Measurements from ENCODE around the gene OGDH. TPM values are rescaled to one million over a fixed set of nuclear protein-coding genes. Genes with fewer than 3 reads are reported as not detected.

The OGDH gene
- total RNA-seq, 6 experiments from 2014 or later: 77.8 to 88.2 (median 80.2) TPM

- H3K36me3 Mint-ChIP-seq (ENCODE audit: low read depth): peaks cover 13% of the 10 kb centered on the region
- no peaks in the 10 kb centered on the region for H3K9me3 Mint-ChIP-seq
- no peaks in the 10 kb centered on the region; the same call in 1 of the 2 replicates for H3K27me3 Mint-ChIP-seq (ENCODE audit: insufficient read depth)
- no peak overlapping the region for H3K4me3 Mint-ChIP-seq
- no peak overlapping the region for H3K27ac Mint-ChIP-seq
- peaks cover 71% of the 10 kb centered on the region for H3K4me1 Mint-ChIP-seq (ENCODE audit: low read depth)
- no peak for TF ChIP-seq CTCF (IDR thresholded peaks at IDR 0.05)
- DNase-seq: no peak
These were observed 28.6 kb downstream of the OGDH start for GRCh38 chr7:44634839-44635591.

GRCh38 chr7:44636041-44636584 is 29.7 kb downstream of the OGDH start:
- TF ChIP-seq CTCF (IDR thresholded peaks at IDR 0.05): no peak
- no peak for DNase-seq
- H3K36me3 Mint-ChIP-seq (ENCODE audit: low read depth): peaks cover 13% of the 10 kb centered on the region
- H3K9me3 Mint-ChIP-seq: no peaks in the 10 kb centered on the region
- H3K27ac Mint-ChIP-seq: peak overlapping the region; percentile 12; the same call in 1 of the 2 replicates
- H3K27me3 Mint-ChIP-seq (ENCODE audit: insufficient read depth): no peaks in the 10 kb centered on the region; the same call in 1 of the 2 replicates
- peaks cover 74% of the 10 kb centered on the region for H3K4me1 Mint-ChIP-seq (ENCODE audit: low read depth)
- no peak overlapping the region for H3K4me3 Mint-ChIP-seq

- no peak for TF ChIP-seq CTCF (IDR thresholded peaks at IDR 0.05)
- Mint-ChIP-seq H3K36me3 (ENCODE audit: low read depth) (peaks cover 7% of the 10 kb centered on the region), H3K27me3 (ENCODE audit: insufficient read depth) (no peaks in the 10 kb centered on the region; the same call in 1 of the 2 replicates), H3K4me1 (ENCODE audit: low read depth) (peaks cover 68% of the 10 kb centered on the region), H3K27ac (no peak overlapping the region), H3K9me3 (no peaks in the 10 kb centered on the region), H3K4me3 (no peak overlapping the region)
- DNase-seq: no peak
These were observed 30.5 kb downstream of the OGDH start for GRCh38 chr7:44636926-44637325.

- H3K36me3 Mint-ChIP-seq (ENCODE audit: low read depth): peaks cover 6% of the 10 kb centered on the region
These were observed 31.6 kb downstream of the OGDH start for GRCh38 chr7:44637788-44638594.

More at GRCh38 chr7:44637788-44638594, 31.6 kb downstream of the OGDH start:
- Mint-ChIP-seq H3K4me1 (ENCODE audit: low read depth) (peaks cover 60% of the 10 kb centered on the region), H3K4me3 (peak overlapping the region; percentile 68), H3K27me3 (ENCODE audit: insufficient read depth) (no peaks in the 10 kb centered on the region; the same call in 1 of the 2 replicates), H3K9me3 (no peaks in the 10 kb centered on the region), H3K27ac (peak overlapping the region; percentile 96)
- DNase-seq: peak; percentile 79
- no peak for TF ChIP-seq CTCF (IDR thresholded peaks at IDR 0.05)
